B cell (primary cell): ENCODE results near the gene SMURF1. TPM values are rescaled to one million over a fixed set of nuclear protein-coding genes. Genes with fewer than 3 reads are reported as not detected.

Experiments
- ATAC-seq: fragments of 200-7000 bp; cut with Tn5 transposase; one replicate; pipeline ENCODE4 v1.10.0; 2021; ENCODE audit warnings: low read depth, mild to moderate bottlenecking, moderate number of reproducible peaks, moderate library complexity
- CTCF ChIA-PET: fragments of 350-600 bp; sonication (Branson Sonifier 250); formaldehyde crosslinking; loops from one replicate; lab custom pipeline; 2021; ENCODE audit warnings: antibody characterized with exemption, inconsistent platforms; lab: Charles Lee
- POLR2A ChIA-PET: fragments of 350-600 bp; sonication (Branson Sonifier 250); formaldehyde crosslinking; loops from one replicate; lab custom pipeline; 2021; ENCODE audit warnings: antibody characterized with exemption; lab: Charles Lee
- DNase-seq: peaks from one replicate; pipeline ENCODE4 v3.0.0; 2013
- H2AFZ ChIP-seq: 2 replicates; pipeline ENCODE4 v1.6.1; 2012; ENCODE audit warnings: mild to moderate bottlenecking, low read depth, low read length; ENCODE audit not compliant: insufficient read depth, poor library complexity, severe bottlenecking
- H3K27ac ChIP-seq, 2 donors: 1 replicate in 1 of 2; 2 replicates in 1 of 2; pipeline ENCODE4 v1.5.1; 2012 to 2013; ENCODE audit warnings: low read length in 2 of 2, mild to moderate bottlenecking in 2 of 2, moderate library complexity in 1 of 2
- H3K27me3 ChIP-seq, 4 experiments: fragments of 200-600 bp in 1 of 4; sonication (generic) in 1 of 4; replicated peaks in 1 of 4; 1 replicate in 2 of 4; 2 replicates in 2 of 4; pipeline versions ENCODE4 v1.6.1 to v1.7.0; 2013 to 2016; ENCODE audit warnings: low read length in 3 of 4, mild to moderate bottlenecking in 2 of 4, mixed read lengths in 1 of 4, moderate library complexity in 1 of 4; ENCODE audit not compliant: insufficient read depth in 4 of 4, control insufficient read depth in 3 of 4; ENCODE audit errors: control extremely low read depth in 1 of 4
- H3K36me3 ChIP-seq, 2 experiments: replicated peaks in 1 of 2; 1 replicate in 1 of 2; 2 replicates in 1 of 2; pipeline versions ENCODE4 v1.6.1 to v1.7.1; 2013; ENCODE audit warnings: low read length in 1 of 2; ENCODE audit not compliant: insufficient read depth in 2 of 2, control insufficient read depth in 1 of 2; ENCODE audit errors: control extremely low read depth in 1 of 2, extremely low read depth in 1 of 2
- H3K4me1 ChIP-seq, 2 donors: fragments of 200-600 bp in 1 of 2; sonication (generic) in 1 of 2; 1 replicate in 1 of 2; 2 replicates in 1 of 2; pipeline versions ENCODE4 v1.5.1 to v1.6.1; 2013 to 2017; ENCODE audit warnings: low read length in 2 of 2; ENCODE audit not compliant: control insufficient read depth in 2 of 2, insufficient read depth in 2 of 2
- H3K4me2 ChIP-seq: replicated peaks from 2 replicates; pipeline ENCODE3; 2012; ENCODE audit warnings: mild to moderate bottlenecking, low read depth, low read length; ENCODE audit not compliant: poor library complexity, severe bottlenecking
- H3K4me3 ChIP-seq, 5 experiments: fragments of 200-600 bp in 1 of 5; sonication (generic) in 1 of 5; 1 replicate in 3 of 5; 2 replicates in 2 of 5; pipeline versions ENCODE4 v1.5.1 to v1.7.0; 2011 to 2016; ENCODE audit warnings: low read length in 4 of 5, mild to moderate bottlenecking in 4 of 5, low read depth in 2 of 5, control low read depth in 1 of 5, moderate library complexity in 1 of 5; ENCODE audit not compliant: insufficient read depth in 1 of 5; ENCODE audit errors: control extremely low read depth in 1 of 5, extremely low read depth in 1 of 5
- H3K79me2 ChIP-seq: fragments of 200-600 bp; sonication (generic); one replicate; pipeline ENCODE4 v1.6.0; 2016; ENCODE audit warnings: low read length; ENCODE audit not compliant: control insufficient read depth, insufficient read depth
- H3K9ac ChIP-seq: fragments of 200-600 bp; sonication (generic); 2 replicates; pipeline ENCODE4 v1.6.1; 2017; ENCODE audit warnings: mild to moderate bottlenecking, low read length, moderate library complexity
- H3K9me3 ChIP-seq, 3 donors: one replicate each; pipeline versions ENCODE4 v1.6.1 to v1.7.1; 2013; ENCODE audit warnings: low read length in 2 of 3; ENCODE audit not compliant: control insufficient read depth in 2 of 3, insufficient read depth in 1 of 3; ENCODE audit errors: control extremely low read depth in 1 of 3
- H4K20me1 ChIP-seq: 2 replicates; pipeline ENCODE4 v1.6.0; 2012; ENCODE audit warnings: mild to moderate bottlenecking, low read length; ENCODE audit not compliant: insufficient read depth, control insufficient read depth, poor library complexity, severe bottlenecking
- H3K27ac Mint-ChIP-seq: one replicate; pipeline ENCODE4 v1.8.0; 2021; ENCODE audit warnings: mixed read lengths
- H3K27me3 Mint-ChIP-seq: one replicate; pipeline ENCODE4 v1.8.0; 2021; ENCODE audit warnings: mixed read lengths
- H3K4me1 Mint-ChIP-seq: one replicate; pipeline ENCODE4 v1.8.0; 2021; ENCODE audit warnings: mixed read lengths
- H3K4me3 Mint-ChIP-seq: one replicate; pipeline ENCODE4 v1.8.0; 2021; ENCODE audit warnings: mixed read lengths
- H3K9me3 Mint-ChIP-seq: one replicate; pipeline ENCODE4 v1.8.0; 2022; ENCODE audit warnings: mixed read lengths; ENCODE audit not compliant: insufficient read depth
- EZH2 ChIP-seq: IDR thresholded peaks from 2 replicates; pipeline ENCODE4 v1.6.1; 2012; ENCODE audit warnings: borderline replicate concordance, low read depth, mild to moderate bottlenecking, moderate library complexity, low read length; ENCODE audit not compliant: insufficient read depth, poor library complexity, severe bottlenecking
- WGBS: methylation state at CpG from one replicate; pipeline ENCODE4 v1.1.5; 2013; ENCODE audit warnings: missing lambda C conversion rate; ENCODE audit not compliant: insufficient coverage; 5-methylcytosine and 5-hydroxymethylcytosine counted together
- intact Hi-C: fragments of 100-400 bp; cut with micrococcal nuclease; formaldehyde crosslinking; loops from one replicate; pipeline ENCODE4 v1.10.0; 2022
- polyA plus RNA-seq: library from polyadenylated mRNA; depleted of rRNA; stranded (reverse); fragments of >200 nt; gene quantifications from 2 replicates; pipeline ENCODE4 v1.2.3, GENCODE V29; 2012
- total RNA-seq, 2 donors: library from RNA; stranded (reverse); fragments of 120-200 nt in 1 of 2; gene quantifications; 1 replicate in 1 of 2; 2 replicates in 1 of 2; pipeline versions ENCODE4 v1.2.3 to v1.2.4, GENCODE V29; 2013 to 2022
- TF ChIP-seq, protein P1 (sequence below): fragments of 200-600 bp; IDR thresholded peaks from one replicate; pipeline ENCODE4 v1.8.0; 2022; ENCODE audit warnings: antibody characterized with exemption, mild to moderate bottlenecking

SMURF1 gene
- total and polyA plus RNA-seq, 2 donors (not counting 1 experiment from before 2014, with no cell fraction given): 7.5 to 28.6 TPM

- CTCF ChIA-PET: interaction anchor here (0.6 kb wide), 1 partner anchor 323 kb away, joined by 3 read pairs; no protein-coding TSS in a partner anchor
- no peak for TF ChIP-seq EZH2
- TF ChIP-seq, protein P1, sequence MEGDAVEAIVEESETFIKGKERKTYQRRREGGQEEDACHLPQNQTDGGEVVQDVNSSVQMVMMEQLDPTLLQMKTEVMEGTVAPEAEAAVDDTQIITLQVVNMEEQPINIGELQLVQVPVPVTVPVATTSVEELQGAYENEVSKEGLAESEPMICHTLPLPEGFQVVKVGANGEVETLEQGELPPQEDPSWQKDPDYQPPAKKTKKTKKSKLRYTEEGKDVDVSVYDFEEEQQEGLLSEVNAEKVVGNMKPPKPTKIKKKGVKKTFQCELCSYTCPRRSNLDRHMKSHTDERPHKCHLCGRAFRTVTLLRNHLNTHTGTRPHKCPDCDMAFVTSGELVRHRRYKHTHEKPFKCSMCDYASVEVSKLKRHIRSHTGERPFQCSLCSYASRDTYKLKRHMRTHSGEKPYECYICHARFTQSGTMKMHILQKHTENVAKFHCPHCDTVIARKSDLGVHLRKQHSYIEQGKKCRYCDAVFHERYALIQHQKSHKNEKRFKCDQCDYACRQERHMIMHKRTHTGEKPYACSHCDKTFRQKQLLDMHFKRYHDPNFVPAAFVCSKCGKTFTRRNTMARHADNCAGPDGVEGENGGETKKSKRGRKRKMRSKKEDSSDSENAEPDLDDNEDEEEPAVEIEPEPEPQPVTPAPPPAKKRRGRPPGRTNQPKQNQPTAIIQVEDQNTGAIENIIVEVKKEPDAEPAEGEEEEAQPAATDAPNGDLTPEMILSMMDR: no peak
- intact Hi-C loops: no loop called here
Observed at GRCh38 chr7:98988641-98989040, 155.3 kb downstream of the SMURF1 start.

GRCh38 chr7:98985945-98986344 lies 158.0 kb downstream of the SMURF1 start:
- POLR2A ChIA-PET: no interaction called here
- CTCF ChIA-PET: no interaction called here
- intact Hi-C loops: no loop called here

More at GRCh38 chr7:98988641-98989040, 155.3 kb downstream of the SMURF1 start:
- DNase-seq (no peak), ATAC-seq (no peak)
- Histone ChIP-seq H3K79me2 (no peaks in the 10 kb centered on the region), H2AFZ (no peak overlapping the region), H3K4me3 (no peak overlapping the region), H3K4me1 (no peaks in the 10 kb centered on the region), H3K36me3 (peaks cover 19 to 95% of the 10 kb centered on the region in 2 experiments), H3K4me2 (no peak overlapping the region), H3K9ac (no peak overlapping the region), H3K9me3 (peaks cover 0 to 3% (median 0%) of the 10 kb centered on the region in 3 donors), H3K27me3 (no peaks in the 10 kb centered on the region), H4K20me1 (no peaks in the 10 kb centered on the region), H3K27ac (no peak overlapping the region)
- no peak overlapping the region for H3K27ac Mint-ChIP-seq
- H3K27me3 Mint-ChIP-seq: no peaks in the 10 kb centered on the region
- H3K4me1 Mint-ChIP-seq: no peaks in the 10 kb centered on the region
- H3K9me3 Mint-ChIP-seq: peaks cover 5% of the 10 kb centered on the region
- WGBS: 97% methylated on average over 15 of the region's 15 CpGs
- no peak overlapping the region for H3K4me3 Mint-ChIP-seq
- POLR2A ChIA-PET: no interaction called here

More at GRCh38 chr7:98985945-98986344, 158.0 kb downstream of the SMURF1 start:
- Histone ChIP-seq H3K27me3 (no peaks in the 10 kb centered on the region), H3K4me2 (no peak overlapping the region), H3K9me3 (peaks cover 0 to 3% (median 0%) of the 10 kb centered on the region in 3 donors), H3K4me1 (no peaks in the 10 kb centered on the region), H4K20me1 (no peaks in the 10 kb centered on the region), H3K27ac (no peak overlapping the region), H2AFZ (no peak overlapping the region), H3K9ac (no peak overlapping the region), H3K4me3 (no peak overlapping the region), H3K36me3 (peaks cover 19 to 92% of the 10 kb centered on the region in 2 experiments), H3K79me2 (no peaks in the 10 kb centered on the region)
- H3K4me1 Mint-ChIP-seq: no peaks in the 10 kb centered on the region
- H3K4me3 Mint-ChIP-seq: no peak overlapping the region
- peaks cover 5% of the 10 kb centered on the region for H3K9me3 Mint-ChIP-seq
- TF ChIP-seq, protein P1: no peak
- TF ChIP-seq EZH2: no peak
- H3K27ac Mint-ChIP-seq: no peak overlapping the region
- no peak for ATAC-seq
- H3K27me3 Mint-ChIP-seq: no peaks in the 10 kb centered on the region
- DNase-seq: no peak
